Measurements from ENCODE around the gene EMILIN1.

Gene EMILIN1

DNA sequence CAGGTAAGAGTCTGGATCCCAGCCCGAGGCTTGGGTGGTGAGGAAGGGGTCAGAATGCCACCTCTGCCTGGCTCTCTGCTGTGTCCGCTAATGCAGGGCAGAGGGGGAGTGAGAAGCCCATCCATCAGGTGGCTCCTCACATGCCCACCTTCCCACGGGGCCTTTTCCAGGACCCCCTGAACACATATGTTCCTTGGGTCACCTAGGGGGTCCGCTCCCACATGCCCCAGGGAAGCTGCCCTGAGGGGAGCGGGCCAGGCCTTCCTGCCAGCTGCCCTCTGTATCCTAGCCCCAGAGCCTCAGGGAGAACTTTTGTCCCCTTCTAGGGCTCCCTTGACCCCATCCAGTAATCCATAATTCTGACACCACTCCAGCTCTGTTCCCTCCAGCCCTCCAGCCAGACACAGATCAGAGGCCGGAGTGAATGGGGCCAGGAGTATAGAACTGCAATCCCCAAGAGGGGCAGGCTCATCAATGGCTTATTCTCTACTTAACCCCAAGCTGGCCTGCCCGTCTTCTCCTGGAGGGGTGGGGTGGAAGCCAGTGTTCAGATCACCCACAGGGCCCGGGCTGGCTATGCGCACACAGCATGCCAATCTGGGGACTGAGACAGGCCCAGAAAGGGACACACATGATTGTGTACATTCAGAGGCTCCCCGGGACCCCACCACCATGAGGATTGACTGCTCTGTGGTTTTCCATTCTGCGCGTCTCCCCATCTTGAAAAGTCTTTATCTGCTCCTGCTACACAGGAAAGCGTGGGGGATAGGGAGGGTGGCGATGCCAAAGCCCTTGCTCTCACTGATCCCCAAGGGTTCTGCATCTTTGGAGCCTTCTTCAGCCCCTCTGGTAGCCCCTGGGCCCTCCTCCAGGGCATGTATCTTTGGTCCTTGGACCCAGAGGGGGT lies 1.1 kb downstream of the EMILIN1 start:
- DNase-seq, result no peak

DNA sequence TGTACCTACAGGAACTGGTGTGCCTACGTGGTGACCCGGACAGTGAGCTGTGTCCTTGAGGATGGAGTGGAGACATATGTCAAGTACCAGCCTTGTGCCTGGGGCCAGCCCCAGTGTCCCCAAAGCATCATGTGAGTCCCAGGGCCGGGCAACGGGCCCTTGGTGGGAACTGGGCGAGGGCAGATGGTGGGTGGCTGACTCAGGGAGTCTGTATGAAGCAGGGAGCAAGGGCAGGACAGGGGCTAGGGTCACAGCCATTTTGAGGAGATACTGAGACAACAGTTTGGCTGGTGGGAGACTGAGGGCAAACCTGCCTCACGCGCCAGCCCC lies 1.7 kb downstream of the EMILIN1 start:
- DNase-seq, result no peak

DNA sequence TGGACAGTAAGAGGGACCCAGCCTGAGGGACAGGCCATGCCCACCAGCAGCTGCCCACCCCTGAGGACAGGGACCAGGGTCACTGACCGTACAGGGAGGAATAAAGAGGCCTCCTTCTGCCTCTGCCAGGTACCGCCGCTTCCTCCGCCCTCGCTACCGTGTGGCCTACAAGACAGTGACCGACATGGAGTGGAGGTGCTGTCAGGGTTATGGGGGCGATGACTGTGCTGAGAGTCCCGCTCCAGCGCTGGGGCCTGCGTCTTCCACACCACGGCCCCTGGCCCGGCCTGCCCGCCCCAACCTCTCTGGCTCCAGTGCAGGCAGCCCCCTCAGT lies 2.2 kb downstream of the EMILIN1 start:
- no peak for DNase-seq

DNA sequence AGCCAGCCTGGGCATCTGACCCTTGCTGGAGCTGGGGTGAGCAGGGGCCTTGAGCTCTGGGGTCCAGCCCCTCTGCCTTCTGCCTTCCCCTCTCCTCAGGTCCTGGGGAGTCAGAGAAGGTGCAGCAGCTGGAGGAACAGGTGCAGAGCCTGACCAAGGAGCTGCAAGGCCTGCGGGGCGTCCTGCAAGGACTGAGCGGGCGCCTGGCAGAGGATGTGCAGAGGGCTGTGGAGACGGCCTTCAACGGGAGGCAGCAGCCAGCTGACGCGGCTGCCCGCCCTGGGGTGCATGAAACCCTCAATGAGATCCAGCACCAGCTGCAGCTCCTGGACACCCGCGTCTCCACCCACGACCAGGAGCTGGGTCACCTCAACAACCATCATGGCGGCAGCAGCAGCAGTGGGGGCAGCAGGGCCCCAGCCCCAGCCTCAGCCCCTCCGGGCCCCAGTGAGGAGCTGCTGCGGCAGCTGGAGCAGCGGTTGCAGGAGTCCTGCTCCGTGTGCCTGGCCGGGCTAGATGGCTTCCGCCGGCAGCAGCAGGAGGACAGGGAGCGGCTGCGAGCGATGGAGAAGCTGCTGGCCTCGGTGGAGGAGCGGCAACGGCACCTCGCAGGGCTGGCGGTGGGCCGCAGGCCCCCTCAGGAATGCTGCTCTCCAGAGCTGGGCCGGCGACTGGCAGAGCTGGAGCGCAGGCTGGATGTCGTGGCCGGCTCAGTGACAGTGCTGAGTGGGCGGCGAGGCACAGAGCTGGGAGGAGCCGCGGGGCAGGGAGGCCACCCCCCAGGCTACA lies 3.8 kb downstream of the EMILIN1 start:
- no peak for DNase-seq

DNA sequence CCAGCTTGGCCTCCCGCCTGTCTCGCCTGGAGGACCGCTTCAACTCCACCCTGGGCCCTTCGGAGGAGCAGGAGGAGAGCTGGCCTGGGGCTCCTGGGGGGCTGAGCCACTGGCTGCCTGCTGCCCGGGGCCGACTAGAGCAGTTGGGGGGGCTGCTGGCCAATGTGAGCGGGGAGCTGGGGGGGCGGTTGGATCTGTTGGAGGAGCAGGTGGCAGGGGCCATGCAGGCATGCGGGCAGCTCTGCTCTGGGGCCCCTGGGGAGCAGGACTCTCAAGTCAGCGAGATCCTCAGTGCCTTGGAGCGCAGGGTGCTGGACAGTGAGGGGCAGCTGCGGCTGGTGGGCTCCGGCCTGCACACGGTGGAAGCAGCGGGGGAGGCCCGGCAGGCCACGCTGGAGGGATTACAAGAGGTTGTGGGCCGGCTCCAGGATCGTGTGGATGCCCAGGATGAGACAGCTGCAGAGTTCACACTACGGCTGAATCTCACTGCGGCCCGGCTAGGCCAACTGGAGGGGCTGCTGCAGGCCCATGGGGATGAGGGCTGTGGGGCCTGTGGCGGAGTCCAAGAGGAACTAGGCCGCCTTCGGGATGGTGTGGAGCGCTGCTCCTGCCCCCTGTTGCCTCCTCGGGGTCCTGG lies 4.5 kb downstream of the EMILIN1 start:
- DNase-seq, result no peak

DNA sequence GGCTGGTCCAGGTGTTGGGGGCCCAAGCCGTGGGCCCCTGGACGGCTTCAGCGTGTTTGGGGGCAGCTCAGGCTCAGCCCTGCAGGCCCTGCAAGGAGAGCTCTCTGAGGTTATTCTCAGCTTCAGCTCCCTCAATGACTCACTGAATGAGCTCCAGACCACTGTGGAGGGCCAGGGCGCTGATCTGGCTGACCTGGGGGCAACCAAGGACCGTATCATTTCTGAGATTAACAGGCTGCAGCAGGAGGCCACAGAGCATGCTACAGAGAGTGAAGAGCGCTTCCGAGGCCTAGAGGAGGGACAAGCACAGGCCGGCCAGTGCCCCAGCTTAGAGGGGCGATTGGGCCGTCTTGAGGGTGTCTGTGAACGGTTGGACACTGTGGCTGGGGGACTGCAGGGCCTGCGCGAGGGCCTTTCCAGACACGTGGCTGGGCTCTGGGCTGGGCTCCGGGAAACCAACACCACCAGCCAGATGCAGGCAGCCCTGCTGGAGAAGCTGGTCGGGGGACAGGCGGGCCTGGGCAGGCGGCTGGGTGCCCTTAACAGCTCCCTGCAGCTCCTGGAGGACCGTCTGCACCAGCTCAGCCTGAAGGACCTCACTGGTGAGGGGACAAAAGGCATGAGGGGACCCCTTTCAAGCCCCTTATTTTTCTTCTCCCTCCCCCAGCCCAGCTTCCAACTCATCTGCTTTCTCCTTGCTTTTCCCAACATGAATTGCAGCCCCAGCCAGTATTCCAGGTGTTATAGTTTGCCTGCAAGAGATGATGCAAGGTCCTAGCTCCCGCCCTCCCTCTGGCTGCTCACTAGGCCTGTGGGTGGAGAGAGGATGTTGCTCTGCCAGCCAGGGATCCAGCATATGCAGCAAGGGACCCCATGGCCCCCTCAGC lies 5.2 kb downstream of the EMILIN1 start:
- DNase-seq, result no peak

DNA sequence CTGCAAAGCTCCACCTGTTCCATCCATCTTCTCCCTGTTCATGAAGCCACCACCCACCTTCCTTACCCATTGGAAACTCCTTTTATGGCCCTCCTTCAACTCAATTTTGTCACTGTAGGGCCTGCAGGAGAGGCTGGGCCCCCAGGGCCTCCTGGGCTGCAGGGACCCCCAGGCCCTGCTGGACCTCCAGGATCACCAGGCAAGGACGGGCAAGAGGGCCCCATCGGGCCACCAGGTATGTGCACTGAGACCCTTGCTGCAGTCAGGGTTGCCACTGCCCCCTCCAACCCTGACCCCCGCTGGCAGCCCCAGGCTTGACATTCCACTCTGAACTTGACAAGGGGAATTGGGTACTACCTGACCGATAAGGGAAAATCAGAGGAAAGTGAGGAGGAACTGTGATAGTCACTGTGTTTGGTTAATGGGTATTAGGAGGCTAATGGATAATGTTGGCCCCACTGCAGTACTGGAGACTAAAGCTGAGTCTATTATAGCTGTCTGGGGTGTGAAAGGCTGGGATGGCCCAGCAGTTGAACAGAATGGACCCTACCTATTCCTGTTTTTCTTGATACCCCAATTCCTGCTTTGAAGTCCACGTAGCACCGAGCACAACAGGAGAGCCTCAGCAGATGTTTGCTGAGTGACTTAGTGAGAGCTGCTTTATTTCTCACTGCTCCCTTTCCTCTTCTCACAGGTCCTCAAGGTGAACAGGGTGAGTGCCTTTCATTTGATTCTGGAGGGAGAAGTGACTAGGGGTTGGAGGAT lies 6.1 kb downstream of the EMILIN1 start:
- no peak for DNase-seq

DNA sequence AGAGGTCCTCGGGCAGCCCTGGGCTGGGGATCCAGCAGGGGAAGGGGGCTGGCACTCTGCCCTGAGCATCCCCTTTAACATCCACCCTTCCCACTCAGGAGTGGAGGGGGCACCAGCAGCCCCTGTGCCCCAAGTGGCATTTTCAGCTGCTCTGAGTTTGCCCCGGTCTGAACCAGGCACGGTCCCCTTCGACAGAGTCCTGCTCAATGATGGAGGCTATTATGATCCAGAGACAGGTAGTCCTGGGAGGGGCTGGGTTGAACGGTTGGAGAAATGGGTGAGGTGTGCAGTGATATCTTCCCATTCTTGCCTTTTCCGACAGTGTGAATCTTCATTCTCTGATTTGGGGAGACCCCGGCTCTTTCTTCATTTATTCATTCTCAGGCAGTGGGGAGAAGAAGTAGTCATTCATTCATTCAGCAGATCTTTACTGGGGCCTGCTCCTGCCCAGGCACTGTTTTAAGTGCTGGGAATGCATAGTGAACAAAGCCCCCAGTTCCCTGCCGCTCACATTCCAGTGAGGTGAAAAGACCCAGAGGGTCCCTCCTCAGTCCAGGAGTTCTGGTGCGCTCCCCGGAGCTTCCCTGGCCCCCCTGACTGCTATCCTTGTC lies 6.8 kb downstream of the EMILIN1 start:
- peak in 1 of 56 donors; percentile 11 for DNase-seq

DNA sequence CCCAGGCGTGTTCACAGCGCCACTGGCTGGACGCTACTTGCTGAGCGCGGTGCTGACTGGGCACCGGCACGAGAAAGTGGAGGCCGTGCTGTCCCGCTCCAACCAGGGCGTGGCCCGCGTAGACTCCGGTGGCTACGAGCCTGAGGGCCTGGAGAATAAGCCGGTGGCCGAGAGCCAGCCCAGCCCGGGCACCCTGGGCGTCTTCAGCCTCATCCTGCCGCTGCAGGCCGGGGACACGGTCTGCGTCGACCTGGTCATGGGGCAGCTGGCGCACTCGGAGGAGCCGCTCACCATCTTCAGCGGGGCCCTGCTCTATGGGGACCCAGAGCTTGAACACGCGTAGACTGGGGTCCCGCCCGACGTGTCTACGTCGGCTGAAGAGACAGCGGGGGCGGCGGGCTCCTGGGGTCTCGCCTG lies 7.3 kb downstream of the EMILIN1 start:
- DNase-seq, result peak in 48 of 56 donors; percentile 21 to 81 (median 58)

DNA sequence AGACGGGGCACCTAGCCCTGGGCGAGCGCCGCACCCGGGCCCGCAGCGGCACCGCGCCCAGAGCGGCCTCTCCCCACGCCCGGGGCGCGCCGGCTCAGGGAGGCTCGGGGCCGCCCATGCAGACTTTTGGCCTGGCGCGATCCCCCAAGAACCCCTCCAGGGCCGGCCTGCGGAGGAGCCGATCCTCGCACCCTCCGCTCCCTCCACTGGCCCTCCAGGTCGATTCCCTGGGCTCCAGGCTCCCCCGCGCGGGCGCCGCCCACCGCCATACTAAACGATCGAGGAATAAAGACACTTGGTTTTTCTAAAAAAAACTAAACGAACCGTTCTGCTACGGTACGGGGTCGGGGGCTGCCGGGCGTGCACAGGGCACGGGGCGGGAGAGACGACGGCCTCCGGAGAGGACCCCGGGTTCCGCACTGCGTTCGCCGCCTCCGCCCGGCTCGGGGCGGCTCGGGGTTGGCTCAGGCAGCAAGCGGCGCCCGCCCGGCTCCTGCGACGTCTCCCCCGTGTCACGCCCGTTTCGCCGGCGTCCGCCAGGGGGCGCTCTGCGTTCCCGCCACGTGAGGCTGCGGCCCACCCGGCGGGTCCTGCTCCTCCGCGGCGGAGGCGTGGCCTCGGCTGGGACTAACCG lies 7.8 kb downstream of the EMILIN1 start:
- DNase-seq, result peak; percentile 51 to 97 (median 89)

DNA sequence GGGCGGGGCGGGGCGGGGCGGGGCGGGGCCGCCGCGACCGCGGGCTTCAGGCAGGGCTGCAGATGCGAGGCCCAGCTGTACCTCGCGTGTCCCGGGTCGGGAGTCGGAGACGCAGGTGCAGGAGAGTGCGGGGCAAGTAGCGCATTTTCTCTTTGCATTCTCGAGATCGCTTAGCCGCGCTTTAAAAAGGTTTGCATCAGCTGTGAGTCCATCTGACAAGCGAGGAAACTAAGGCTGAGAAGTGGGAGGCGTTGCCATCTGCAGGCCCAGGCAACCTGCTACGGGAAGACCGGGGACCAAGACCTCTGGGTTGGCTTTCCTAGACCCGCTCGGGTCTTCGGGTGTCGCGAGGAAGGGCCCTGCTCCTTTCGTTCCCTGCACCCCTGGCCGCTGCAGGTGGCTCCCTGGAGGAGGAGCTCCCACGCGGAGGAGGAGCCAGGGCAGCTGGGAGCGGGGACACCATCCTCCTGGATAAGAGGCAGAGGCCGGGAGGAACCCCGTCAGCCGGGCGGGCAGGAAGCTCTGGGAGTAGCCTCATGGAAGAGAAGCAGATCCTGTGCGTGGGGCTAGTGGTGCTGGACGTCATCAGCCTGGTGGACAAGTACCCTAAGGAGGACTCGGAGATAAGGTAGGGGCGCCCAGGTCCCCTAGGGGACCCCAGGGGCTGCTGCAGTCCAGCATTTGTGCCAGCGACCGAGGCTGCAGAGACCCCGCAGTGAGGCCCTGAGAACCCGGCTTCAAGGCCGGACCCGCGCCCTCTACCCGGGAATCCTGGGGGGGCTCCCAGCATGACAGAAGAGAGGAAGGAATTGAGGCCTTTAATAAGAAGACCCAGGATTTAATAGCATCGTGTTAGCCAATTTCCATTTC lies 8.5 kb downstream of the EMILIN1 start, which contains the start of gene KHK:
Gene KHK, plus strand, starts transcription at position 49 of the 870 bp plus-strand sequence. Its CDS starts 488 bp downstream, at position 537.
- DNase-seq, result peak in 27 of 56 donors; percentile 32 to 72 (median 57)

DNA sequence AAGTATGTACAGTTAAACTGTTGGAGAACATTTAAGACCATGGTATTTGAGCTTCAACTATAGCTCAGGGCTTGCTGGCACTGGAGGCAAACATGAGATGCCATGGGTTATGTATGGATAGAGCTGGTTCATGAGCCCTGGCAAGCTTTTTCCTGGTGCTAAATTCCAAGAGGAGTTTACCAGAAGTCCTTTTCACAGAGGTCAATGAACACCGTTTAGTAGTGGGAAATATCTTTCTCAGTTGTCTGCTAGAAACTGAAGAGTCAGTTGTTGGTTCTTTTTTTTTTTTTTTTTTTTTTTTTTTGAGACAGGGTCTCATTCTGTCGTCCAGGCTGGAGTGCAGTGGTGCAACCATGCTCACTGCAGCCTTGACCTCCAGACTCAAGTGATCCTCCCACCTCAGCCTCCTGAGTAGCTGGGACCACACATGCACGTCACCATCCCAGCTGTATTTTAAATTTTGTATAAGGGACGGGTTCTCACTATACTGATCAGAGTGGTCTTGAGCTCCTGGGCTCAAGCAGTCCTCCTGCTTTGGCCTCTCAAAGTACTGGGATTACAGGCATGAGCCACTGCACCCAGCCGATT lies 9.5 kb downstream of the EMILIN1 start:
- DNase-seq, result no peak

DNA sequence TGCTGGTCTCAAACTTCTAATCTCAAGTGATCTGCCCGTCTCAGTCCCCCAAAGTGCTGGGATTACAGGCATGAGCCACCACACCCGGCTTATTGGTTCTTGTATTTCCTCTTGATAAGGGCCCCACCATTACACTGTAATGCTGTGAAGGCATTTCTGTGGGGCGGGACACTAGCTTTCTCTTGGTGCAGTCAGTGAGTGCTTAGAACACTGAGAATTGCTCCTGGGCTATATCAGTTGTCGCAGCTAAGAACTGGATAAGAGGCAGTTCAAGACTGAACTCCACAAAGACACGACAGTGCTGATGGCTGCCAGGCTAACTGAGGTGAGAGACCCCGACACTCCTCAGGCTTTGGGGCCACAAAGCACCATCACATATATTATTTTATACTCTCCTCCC lies 10.2 kb downstream of the EMILIN1 start:
- DNase-seq, result no peak

DNA sequence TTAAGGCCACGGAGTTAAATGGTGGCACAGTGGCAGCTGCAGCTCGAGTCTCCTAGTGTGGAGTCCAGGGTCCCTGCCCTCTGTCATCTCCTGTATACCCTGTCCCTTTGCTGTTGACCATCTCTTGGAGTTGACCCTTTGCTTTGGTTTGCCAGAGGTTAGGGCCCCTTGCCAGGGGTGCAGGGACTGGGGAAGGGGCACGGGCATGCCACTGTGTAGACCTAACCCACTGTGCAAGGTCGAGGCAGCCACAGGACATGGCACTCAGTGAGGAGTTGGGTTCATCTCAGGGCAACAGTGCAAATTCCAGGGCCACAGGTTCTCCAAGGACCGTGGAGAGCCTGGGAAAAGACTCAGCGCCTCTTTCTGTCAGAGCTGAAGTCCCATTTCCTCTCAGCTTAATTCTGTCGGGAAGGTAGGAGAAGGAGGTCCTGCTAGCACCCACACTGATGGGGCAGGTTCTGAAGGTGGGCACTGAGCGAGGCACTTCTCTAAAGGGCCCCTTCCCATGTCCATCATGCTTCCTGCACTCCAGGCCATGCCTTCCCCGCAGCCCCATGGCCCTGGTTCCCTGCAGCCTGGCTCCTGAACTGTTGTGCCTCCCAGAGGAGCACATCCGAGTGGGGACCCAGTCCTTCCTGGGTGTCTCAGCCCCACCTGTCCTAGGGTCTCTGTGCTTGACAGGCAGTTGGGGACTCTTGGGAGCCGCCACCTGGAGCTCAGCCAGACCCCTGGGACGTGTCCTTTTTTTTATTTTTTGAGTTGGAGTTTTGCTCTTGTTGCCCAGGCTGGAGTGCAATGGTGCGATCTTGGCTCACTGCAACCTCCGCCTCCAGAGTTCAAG lies 10.9 kb downstream of the EMILIN1 start:
- no peak for DNase-seq

DNA sequence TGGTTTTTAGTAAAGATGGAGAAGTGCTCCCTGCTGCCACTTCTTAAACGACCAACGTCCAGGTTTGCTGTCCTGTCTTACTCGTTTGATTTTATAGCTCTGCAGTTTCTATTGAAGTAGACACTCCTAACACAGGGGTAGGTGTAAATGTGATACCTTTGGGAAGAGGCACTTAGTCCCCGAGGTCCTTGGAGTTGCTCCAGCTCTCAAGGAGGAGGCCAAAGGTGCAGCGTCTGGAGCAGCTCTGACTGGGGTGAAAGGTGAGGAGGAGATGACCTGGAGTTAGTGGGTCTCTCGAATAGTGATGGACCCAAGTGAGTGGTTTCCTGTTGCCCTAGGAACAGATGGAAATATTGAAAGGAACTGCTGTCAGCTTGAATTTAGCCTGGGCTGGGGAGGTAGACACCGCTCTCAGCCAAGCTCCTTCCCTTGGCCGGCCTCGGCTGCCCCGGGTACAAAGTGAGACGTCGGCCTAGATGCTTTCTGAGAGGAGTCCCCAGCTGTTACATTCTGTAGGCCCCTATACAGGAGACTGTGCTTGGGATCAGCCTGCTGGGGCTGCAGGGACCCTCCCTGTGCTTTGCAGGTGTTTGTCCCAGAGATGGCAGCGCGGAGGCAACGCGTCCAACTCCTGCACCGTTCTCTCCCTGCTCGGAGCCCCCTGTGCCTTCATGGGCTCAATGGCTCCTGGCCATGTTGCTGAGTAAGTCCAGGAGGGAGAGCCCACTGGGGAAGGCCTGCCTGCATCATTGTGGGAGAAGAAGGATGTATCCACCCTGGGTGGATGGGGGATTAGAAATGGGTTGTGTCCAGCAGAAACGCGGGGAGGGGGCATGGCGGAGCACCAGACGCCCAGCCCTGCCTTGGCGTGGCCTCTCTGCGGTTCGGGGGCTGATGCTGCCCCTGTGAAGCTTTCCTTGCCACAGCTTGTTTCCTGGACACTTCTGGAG lies 13.6 kb downstream of the EMILIN1 start:
- DNase-seq, result no peak

All from amygdala (tissue), 56 donors.